Omental fat pad (tissue), 4 donors: ENCODE measurements around the gene RNF166. TPM values are rescaled to one million over a fixed set of nuclear protein-coding genes. Genes with fewer than 3 reads are reported as not detected.
"Not testable (repeated sequence)": the region's sequence is repeated elsewhere in the genome, so short reads cannot be mapped to it uniquely, and the experiment has no call there.

ENCODE experiments used
- ATAC-seq: fragments of 150-250 bp; one replicate; pipeline ENCODE4 v1.9.1; 2016; ENCODE audit warnings: mild to moderate bottlenecking, moderate library complexity; ENCODE audit not compliant: low FRiP score
- DNase-seq: peaks from one replicate; pipeline ENCODE4 v3.0.0-alpha.2; 2019; ENCODE audit warnings: low spot score
- CTCF ChIP-seq, 3 donors: fragments of 450-650 bp; IDR thresholded peaks; one replicate each; pipeline ENCODE4 v1.5.1; 2016 to 2017; ENCODE audit warnings: antibody characterized with exemption in 3 of 3, mild to moderate bottlenecking in 3 of 3, moderate library complexity in 2 of 3
- total RNA-seq, 4 donors: library from RNA; depleted of rRNA; stranded (reverse); fragments of >200 nt; gene quantifications; one replicate each; pipeline ENCODE4 v1.1.0, GENCODE V29; 2016

Gene RNF166
- total RNA-seq, 4 donors from 2014 or later, result 13.5 to 36.4 (median 20.2) TPM

- DNase-seq (no peak), ATAC-seq (no peak)
- no peak for TF ChIP-seq CTCF (IDR thresholded peaks at IDR 0.05)
Observed at GRCh38 chr16:88677721-88678120, 28.5 kb downstream of the RNF166 start.

- no peak for DNase-seq
- ATAC-seq, result no peak
- no peak for TF ChIP-seq CTCF (IDR thresholded peaks at IDR 0.05)
Observed at GRCh38 chr16:88676502-88677242, 29.5 kb downstream of the RNF166 start.

- no peak for DNase-seq
- ATAC-seq, result no peak
- TF ChIP-seq CTCF (IDR thresholded peaks at IDR 0.05), result no peak
Observed at GRCh38 chr16:88673716-88674379, 32.4 kb downstream of the RNF166 start.

- DNase-seq, result no peak
- no peak for ATAC-seq
- TF ChIP-seq CTCF (IDR thresholded peaks at IDR 0.05), result no peak
Observed at GRCh38 chr16:88672776-88673175, 33.4 kb downstream of the RNF166 start.

GRCh38 chr16:88671806-88672205, 34.4 kb downstream of the RNF166 start:
- no peak for DNase-seq
- ATAC-seq, result no peak
- TF ChIP-seq CTCF (IDR thresholded peaks at IDR 0.05), result no peak

DNA sequence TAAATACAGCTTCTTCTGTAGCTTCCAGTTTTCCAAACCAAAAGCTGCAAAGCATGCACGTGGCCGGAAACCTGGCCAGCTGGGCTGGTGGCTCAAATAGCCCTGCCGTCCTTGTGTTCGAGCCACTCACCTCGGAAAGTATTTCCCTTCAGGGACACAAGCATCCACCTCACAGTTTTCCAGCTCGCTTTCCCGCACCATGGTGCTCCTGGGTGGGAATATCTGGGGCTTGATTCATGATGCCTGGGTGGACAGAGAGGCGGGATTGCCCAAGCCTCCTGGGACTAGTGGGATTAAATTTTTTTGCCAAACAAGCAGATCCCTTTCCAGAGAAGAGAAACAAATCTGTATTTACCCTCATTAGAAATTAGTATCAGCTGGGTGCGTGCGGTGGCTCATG, 36.2 kb downstream of the RNF166 start:
- DNase-seq (no peak), ATAC-seq (no peak)
- no peak for TF ChIP-seq CTCF (IDR thresholded peaks at IDR 0.05)

DNA sequence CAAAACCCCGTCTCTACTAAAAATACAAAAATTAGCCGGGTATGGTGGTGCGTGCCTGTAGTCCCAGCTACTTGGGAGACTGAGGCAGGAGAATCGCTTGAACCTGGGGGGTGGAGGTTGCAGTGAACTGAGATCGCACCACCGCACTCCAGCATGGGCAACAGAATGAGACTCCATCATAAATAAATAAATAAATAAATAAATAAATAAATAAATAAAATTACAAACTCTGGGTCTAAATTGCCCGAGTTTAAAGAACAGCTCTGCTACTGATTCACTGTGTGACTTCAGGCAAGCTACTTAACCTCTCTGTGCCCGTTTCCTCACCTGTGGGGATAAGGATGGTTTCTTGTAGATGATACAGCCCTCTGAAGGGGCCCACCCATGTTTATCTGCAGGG, 36.7 kb downstream of the RNF166 start:
- not testable (repeated sequence) for ATAC-seq, DNase-seq
